CD8-positive, alpha-beta memory T cell (primary cell): ENCODE results near the gene AMN1. TPM values are rescaled to one million over a fixed set of nuclear protein-coding genes. Genes with fewer than 3 reads are reported as not detected.

Source experiments
- CTCF ChIA-PET: fragments of 350-600 bp; sonication (Branson Sonifier 250); formaldehyde crosslinking; loops from one replicate; lab custom pipeline; 2021; ENCODE audit warnings: antibody characterized with exemption; lab: Charles Lee
- POLR2A ChIA-PET: fragments of 350-600 bp; sonication (Branson Sonifier 250); formaldehyde crosslinking; loops from one replicate; lab custom pipeline; 2021; ENCODE audit warnings: antibody characterized with exemption; lab: Charles Lee
- DNase-seq, 5 donors: peaks; one replicate each; pipeline versions ENCODE4 v3.0.0 to v3.0.0-alpha.2; 2020 to 2022; ENCODE audit warnings: mixed read lengths in 1 of 5
- H3K27ac ChIP-seq: one replicate; pipeline ENCODE4 v1.7.0; 2013; ENCODE audit warnings: low read depth, mild to moderate bottlenecking, low read length, moderate library complexity
- H3K27me3 ChIP-seq: 2 replicates; pipeline ENCODE4 v1.7.0; 2013; ENCODE audit warnings: low read length, mild to moderate bottlenecking; ENCODE audit not compliant: insufficient read depth, poor library complexity, severe bottlenecking
- H3K36me3 ChIP-seq: 2 replicates; pipeline ENCODE4 v1.7.0; 2013; ENCODE audit warnings: mild to moderate bottlenecking, low read length, moderate library complexity; ENCODE audit not compliant: insufficient read depth
- H3K4me1 ChIP-seq: 2 replicates; pipeline ENCODE4 v1.7.0; 2013; ENCODE audit warnings: mild to moderate bottlenecking, low read length, moderate library complexity; ENCODE audit not compliant: insufficient read depth
- H3K4me3 ChIP-seq: 2 replicates; pipeline ENCODE4 v1.7.0; 2013; ENCODE audit warnings: mild to moderate bottlenecking, low read length
- H3K9me3 ChIP-seq: 2 replicates; pipeline ENCODE4 v1.7.0; 2013; ENCODE audit warnings: mild to moderate bottlenecking, low read length
- H3K27ac Mint-ChIP-seq, 8 donors: one replicate each; pipeline ENCODE4 v1.8.0; 2020 to 2021; ENCODE audit warnings: mixed read lengths in 8 of 8, mild to moderate bottlenecking in 6 of 8, inconsistent platforms in 3 of 8, moderate library complexity in 3 of 8
- H3K27me3 Mint-ChIP-seq, 2 donors: one replicate each; pipeline ENCODE4 v1.8.0; 2020 to 2021; ENCODE audit warnings: mixed read lengths in 2 of 2, mild to moderate bottlenecking in 1 of 2, moderate library complexity in 1 of 2
- H3K36me3 Mint-ChIP-seq, 3 donors: one replicate each; pipeline ENCODE4 v1.8.0; 2020 to 2021; ENCODE audit warnings: mixed read lengths in 3 of 3, inconsistent platforms in 1 of 3, mild to moderate bottlenecking in 1 of 3
- H3K4me1 Mint-ChIP-seq, 3 donors: one replicate each; pipeline ENCODE4 v1.8.0; 2020 to 2021; ENCODE audit warnings: mixed read lengths in 3 of 3, inconsistent platforms in 1 of 3, mild to moderate bottlenecking in 1 of 3
- H3K4me3 Mint-ChIP-seq, 7 donors: one replicate each; pipeline ENCODE4 v1.8.0; 2020 to 2021; ENCODE audit warnings: mixed read lengths in 7 of 7, mild to moderate bottlenecking in 6 of 7, moderate library complexity in 4 of 7, inconsistent platforms in 2 of 7
- H3K9me3 Mint-ChIP-seq, 5 donors: one replicate each; pipeline ENCODE4 v1.8.0; 2020 to 2022; ENCODE audit warnings: mixed read lengths in 5 of 5, mild to moderate bottlenecking in 3 of 5, moderate library complexity in 2 of 5, inconsistent platforms in 1 of 5
- polyA plus RNA-seq: library from polyadenylated mRNA; unstranded; fragments of 300-500 nt; fragmentation: Illumina TruSeq; gene quantifications from one replicate; pipeline ENCODE4 v1.2.3, GENCODE V29; 2021
- total RNA-seq, 2 experiments: library from RNA; stranded (reverse); gene quantifications; one replicate each; pipeline ENCODE4 v1.2.3, GENCODE V29; 2021

The AMN1 gene
- total and polyA plus RNA-seq, 3 experiments from 2014 or later = 2.6 to 10.9 (median 3.8) TPM

GRCh38 chr12:31645924-31646323 lies 82.9 kb downstream of the AMN1 start:
- no peak for DNase-seq
- ChIA-PET POLR2A (no interaction called here), CTCF (interaction anchor here (1.7 kb wide), 1 partner anchor 13 kb away, joined by 4 read pairs; the partner anchor contains the start of gene ETFBKMT)
- Histone ChIP-seq H3K4me1 (no peaks in the 10 kb centered on the region), H3K4me3 (no peak overlapping the region), H3K36me3 (no peaks in the 10 kb centered on the region), H3K27ac (no peak overlapping the region), H3K9me3 (no peaks in the 10 kb centered on the region), H3K27me3 (no peaks in the 10 kb centered on the region)
- H3K4me1 Mint-ChIP-seq = no peaks in the 10 kb centered on the region
- H3K36me3 Mint-ChIP-seq = no peaks in the 10 kb centered on the region
- peaks cover 0 to 12% of the 10 kb centered on the region in 2 donors for H3K27me3 Mint-ChIP-seq
- peak overlapping the region in 1 of 8 donors; percentile 15 for H3K27ac Mint-ChIP-seq
- H3K4me3 Mint-ChIP-seq = no peak overlapping the region
- no peaks in the 10 kb centered on the region for H3K9me3 Mint-ChIP-seq

GRCh38 chr12:31644536-31644935 lies 84.3 kb downstream of the AMN1 start:
- no peaks in the 10 kb centered on the region for H3K9me3 Mint-ChIP-seq
- no peaks in the 10 kb centered on the region for H3K4me1 Mint-ChIP-seq

GRCh38 chr12:31641509-31642090 lies 87.2 kb downstream of the AMN1 start:
- Mint-ChIP-seq H3K27ac (no peak overlapping the region), H3K9me3 (no peaks in the 10 kb centered on the region), H3K27me3 (no peaks in the 10 kb centered on the region), H3K4me1 (peaks cover 2 to 3% (median 2%) of the 10 kb centered on the region in 3 donors), H3K36me3 (no peaks in the 10 kb centered on the region), H3K4me3 (no peak overlapping the region)
- Histone ChIP-seq H3K36me3 (no peaks in the 10 kb centered on the region), H3K4me1 (no peaks in the 10 kb centered on the region), H3K27ac (no peak overlapping the region), H3K9me3 (no peaks in the 10 kb centered on the region), H3K4me3 (no peak overlapping the region), H3K27me3 (no peaks in the 10 kb centered on the region)
- no peak for DNase-seq
- ChIA-PET CTCF (no interaction called here), POLR2A (no interaction called here)

More at GRCh38 chr12:31644536-31644935, 84.3 kb downstream of the AMN1 start:
- Mint-ChIP-seq H3K27me3 (peaks cover 0 to 4% of the 10 kb centered on the region in 2 donors), H3K27ac (peak overlapping the region in 1 of 8 donors; percentile 14), H3K36me3 (no peaks in the 10 kb centered on the region), H3K4me3 (no peak overlapping the region)
- ChIA-PET POLR2A (interaction anchor here (0.7 kb wide), 1 partner anchor 690 kb away, joined by 3 read pairs; no protein-coding TSS in a partner anchor), CTCF (interaction anchor here (1.5 kb wide), 1 partner anchor 9 kb away, joined by 6 read pairs; no protein-coding TSS in a partner anchor)
- H3K4me3 ChIP-seq = no peak overlapping the region
- H3K27ac ChIP-seq = no peak overlapping the region
- no peaks in the 10 kb centered on the region for H3K9me3 ChIP-seq
- H3K27me3 ChIP-seq = no peaks in the 10 kb centered on the region
- no peaks in the 10 kb centered on the region for H3K36me3 ChIP-seq
- no peak for DNase-seq
- no peaks in the 10 kb centered on the region for H3K4me1 ChIP-seq

GRCh38 chr12:31634620-31635019 lies 94.2 kb downstream of the AMN1 start:
- Mint-ChIP-seq H3K9me3 (no peaks in the 10 kb centered on the region), H3K27ac (peak overlapping the region in 1 of 8 donors; percentile 40), H3K4me1 (peaks cover 4 to 8% (median 7%) of the 10 kb centered on the region in 3 donors), H3K27me3 (peaks cover 6 to 7% of the 10 kb centered on the region in 2 donors), H3K36me3 (no peaks in the 10 kb centered on the region), H3K4me3 (no peak overlapping the region)
- Histone ChIP-seq H3K4me3 (no peak overlapping the region), H3K36me3 (no peaks in the 10 kb centered on the region), H3K27ac (no peak overlapping the region), H3K4me1 (no peaks in the 10 kb centered on the region), H3K9me3 (no peaks in the 10 kb centered on the region), H3K27me3 (no peaks in the 10 kb centered on the region)
- CTCF ChIA-PET = interaction anchor here (2.3 kb wide), 1 partner anchor 232 kb away, joined by 13 read pairs; no protein-coding TSS in a partner anchor
- no peak for DNase-seq
- POLR2A ChIA-PET = no interaction called here

GRCh38 chr12:31633464-31633863 lies 95.4 kb downstream of the AMN1 start:
- H3K27me3 ChIP-seq = no peaks in the 10 kb centered on the region
- CTCF ChIA-PET = interaction anchor here (1.0 to 1.7 kb wide), 2 partner anchors 19 to 231 kb away, joined by 4 to 8 read pairs; no protein-coding TSS in a partner anchor
- H3K4me3 ChIP-seq = no peak overlapping the region
- H3K36me3 ChIP-seq = no peaks in the 10 kb centered on the region
- no peaks in the 10 kb centered on the region for H3K4me1 ChIP-seq
- POLR2A ChIA-PET = no interaction called here
- Mint-ChIP-seq H3K9me3 (no peaks in the 10 kb centered on the region), H3K27ac (peak overlapping the region in 1 of 8 donors; percentile 43), H3K36me3 (no peaks in the 10 kb centered on the region), H3K4me3 (no peak overlapping the region), H3K27me3 (peaks cover 7 to 11% of the 10 kb centered on the region in 2 donors), H3K4me1 (peaks cover 4 to 8% (median 7%) of the 10 kb centered on the region in 3 donors)
- no peaks in the 10 kb centered on the region for H3K9me3 ChIP-seq
- no peak for DNase-seq
- H3K27ac ChIP-seq = no peak overlapping the region

- CTCF ChIA-PET = interaction anchor here (1.7 kb wide), 1 partner anchor 21 kb away, joined by 8 read pairs; no protein-coding TSS in a partner anchor
Observed at GRCh38 chr12:31631809-31632208, 97.0 kb downstream of the AMN1 start.

GRCh38 chr12:31631023-31631724 lies 97.6 kb downstream of the AMN1 start:
- Mint-ChIP-seq H3K9me3 (no peaks in the 10 kb centered on the region), H3K27me3 (peaks cover 7 to 20% of the 10 kb centered on the region in 2 donors), H3K36me3 (no peaks in the 10 kb centered on the region), H3K27ac (no peak overlapping the region), H3K4me1 (peaks cover 0 to 1% (median under 1%) of the 10 kb centered on the region in 3 donors), H3K4me3 (no peak overlapping the region)
- no peaks in the 10 kb centered on the region for H3K36me3 ChIP-seq
- H3K4me1 ChIP-seq = no peaks in the 10 kb centered on the region
- no peaks in the 10 kb centered on the region for H3K27me3 ChIP-seq
- no peak for DNase-seq
- H3K27ac ChIP-seq = no peak overlapping the region
- ChIA-PET CTCF (no interaction called here), POLR2A (no interaction called here)
- no peaks in the 10 kb centered on the region for H3K9me3 ChIP-seq
- no peak overlapping the region for H3K4me3 ChIP-seq

More at GRCh38 chr12:31631809-31632208, 97.0 kb downstream of the AMN1 start:
- H3K9me3 Mint-ChIP-seq = no peaks in the 10 kb centered on the region
- Histone ChIP-seq H3K4me3 (no peak overlapping the region), H3K4me1 (no peaks in the 10 kb centered on the region), H3K36me3 (no peaks in the 10 kb centered on the region), H3K27ac (no peak overlapping the region), H3K9me3 (no peaks in the 10 kb centered on the region), H3K27me3 (no peaks in the 10 kb centered on the region)
- H3K4me1 Mint-ChIP-seq = peaks cover 3 to 8% (median 7%) of the 10 kb centered on the region in 3 donors
- no peak overlapping the region for H3K27ac Mint-ChIP-seq
- no peak overlapping the region for H3K4me3 Mint-ChIP-seq
- H3K27me3 Mint-ChIP-seq = peaks cover 7 to 15% of the 10 kb centered on the region in 2 donors
- no peak for DNase-seq
- POLR2A ChIA-PET = no interaction called here
- H3K36me3 Mint-ChIP-seq = no peaks in the 10 kb centered on the region
